SKM-1 (cell line): ENCODE results near the gene GPATCH3.
"Not testable (repeated sequence)": the region's sequence is repeated elsewhere in the genome, so short reads cannot be mapped to it uniquely, and the experiment has no call there.

Experiments
- DNase-seq: peaks from one replicate; lab custom pipeline; 2025; ENCODE audit not compliant: unreplicated experiment; lab: John Stamatoyannopoulos, UW

Gene GPATCH3

DNA sequence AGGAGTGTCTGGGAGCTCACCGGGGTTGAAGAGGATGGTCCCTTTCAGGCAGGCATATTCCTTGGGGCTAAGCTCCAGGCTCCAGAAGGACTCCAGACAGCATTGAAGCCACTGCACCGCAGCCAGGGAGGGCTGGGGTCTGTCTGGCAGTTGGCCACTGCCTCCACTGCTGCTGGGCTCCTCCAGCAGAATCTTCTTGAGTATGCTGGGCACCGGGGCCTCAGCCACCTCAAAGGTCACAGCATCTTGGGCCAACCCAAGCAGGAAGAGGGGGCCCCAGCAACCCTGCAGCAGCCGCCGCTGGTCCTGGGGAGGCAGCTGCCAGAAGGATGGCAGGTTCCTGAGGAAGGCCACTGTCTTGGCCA lies 13.1 kb upstream of the GPATCH3 start:
- DNase-seq = no peak

DNA sequence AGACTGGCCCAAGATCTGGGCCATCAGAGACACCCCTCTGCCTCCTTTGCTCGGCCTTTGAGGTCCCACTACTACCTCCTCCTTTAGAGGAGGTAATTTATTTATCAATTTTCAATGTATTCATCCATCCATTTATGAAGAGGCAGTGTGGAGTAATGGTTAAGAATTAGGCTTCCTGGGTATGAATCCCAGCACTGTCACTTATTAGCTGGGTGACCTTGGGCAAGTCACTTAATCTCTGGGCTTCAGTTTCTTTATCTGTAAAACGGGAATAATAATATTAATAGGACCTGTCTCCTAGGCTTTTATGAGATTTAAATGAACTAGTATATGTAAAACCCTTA lies 11.9 kb upstream of the GPATCH3 start:
- no peak for DNase-seq

DNA sequence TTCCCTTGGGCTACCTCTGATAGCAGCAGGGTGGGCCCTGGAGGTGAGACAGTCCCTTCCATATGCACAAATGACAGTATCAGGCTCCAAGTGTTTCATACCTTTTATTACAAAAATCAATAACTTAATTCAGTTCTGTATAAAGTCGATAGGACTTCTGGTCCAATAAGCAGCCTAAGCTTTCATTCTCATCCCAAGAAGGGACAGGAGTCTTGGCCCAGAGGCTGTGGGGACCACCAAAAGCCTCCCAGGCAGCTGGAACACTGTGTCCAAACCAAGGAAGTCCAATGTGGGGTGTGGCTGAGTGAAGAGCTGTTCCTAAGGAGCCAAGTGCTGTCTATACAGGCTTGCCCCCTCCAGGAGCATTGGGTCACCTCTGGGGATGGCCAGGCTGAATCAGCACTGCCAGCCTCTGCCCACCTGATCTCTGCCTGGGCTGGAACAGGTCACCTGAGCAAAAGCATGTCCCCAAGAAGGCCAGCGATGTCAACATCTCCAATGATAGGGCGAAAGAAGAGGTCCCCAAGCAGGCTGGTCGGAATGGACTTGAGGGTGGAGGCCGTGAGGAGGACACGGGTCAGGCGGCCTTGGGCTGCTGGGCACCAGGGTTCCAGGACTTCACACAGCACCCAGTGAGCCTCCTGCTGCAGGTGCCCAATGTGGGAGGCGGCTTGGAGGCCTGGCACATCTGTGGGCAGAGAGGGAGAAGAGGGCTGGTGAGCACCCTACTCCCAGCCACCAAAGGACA lies 11.3 kb upstream of the GPATCH3 start:
- DNase-seq = no peak

DNA sequence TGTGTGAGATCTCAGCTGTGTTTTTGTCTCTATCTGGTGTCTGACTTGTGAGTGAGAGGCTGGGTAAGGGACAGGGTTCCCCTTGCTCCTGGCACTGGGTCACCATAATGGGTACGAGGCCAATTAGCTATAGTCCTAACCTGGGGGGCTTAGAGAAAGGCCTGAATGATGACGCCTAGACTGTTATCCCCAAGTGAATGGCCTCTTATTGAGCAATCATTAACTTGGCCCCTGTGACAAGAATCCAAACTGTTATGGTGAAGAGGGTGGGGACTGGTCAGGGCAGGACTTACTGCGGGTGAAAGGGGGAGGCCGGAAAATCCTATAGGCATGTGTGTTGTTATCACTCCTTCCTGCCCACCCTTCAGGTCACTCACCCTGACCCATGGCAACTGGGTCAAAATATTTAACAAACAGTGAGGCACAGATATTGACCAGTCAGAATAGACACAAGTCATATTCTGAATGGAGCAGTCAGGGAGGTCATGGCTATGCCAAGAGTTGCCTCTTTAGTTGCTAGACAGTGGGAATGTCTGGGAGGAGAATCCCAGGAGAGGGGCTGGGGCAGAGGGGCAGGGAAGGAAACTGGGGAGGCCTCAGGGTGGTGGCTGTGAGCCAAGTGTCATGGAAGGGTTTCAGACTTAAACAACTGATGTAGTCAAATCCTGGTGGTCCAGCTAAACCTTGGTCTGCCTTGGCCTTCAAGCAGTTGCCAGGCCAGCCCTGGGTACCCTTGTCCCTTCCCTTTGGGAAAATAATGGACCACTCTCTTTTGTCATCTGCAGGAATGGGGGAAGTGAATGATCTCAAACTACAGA lies 10.3 kb upstream of the GPATCH3 start:
- no peak for DNase-seq

DNA sequence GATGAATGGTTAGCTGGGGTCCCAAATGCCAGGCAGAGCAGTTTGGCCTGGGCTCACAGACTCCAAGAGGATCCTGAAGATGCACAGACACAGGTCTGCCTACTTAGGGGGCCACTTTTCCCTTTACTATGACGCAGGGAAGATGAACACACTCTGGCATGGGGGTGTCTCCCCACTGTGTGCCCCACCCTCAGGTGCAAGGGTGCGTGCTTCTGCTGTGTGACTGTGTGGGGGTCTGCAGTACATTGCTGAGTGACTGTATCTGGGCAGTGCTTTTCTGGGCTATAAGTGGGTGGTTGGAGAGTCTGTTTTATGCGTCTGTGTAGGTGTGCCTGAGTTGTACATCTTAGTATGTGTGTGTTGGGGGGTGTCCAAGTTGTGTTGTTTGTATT lies 9.7 kb upstream of the GPATCH3 start:
- DNase-seq = no peak

DNA sequence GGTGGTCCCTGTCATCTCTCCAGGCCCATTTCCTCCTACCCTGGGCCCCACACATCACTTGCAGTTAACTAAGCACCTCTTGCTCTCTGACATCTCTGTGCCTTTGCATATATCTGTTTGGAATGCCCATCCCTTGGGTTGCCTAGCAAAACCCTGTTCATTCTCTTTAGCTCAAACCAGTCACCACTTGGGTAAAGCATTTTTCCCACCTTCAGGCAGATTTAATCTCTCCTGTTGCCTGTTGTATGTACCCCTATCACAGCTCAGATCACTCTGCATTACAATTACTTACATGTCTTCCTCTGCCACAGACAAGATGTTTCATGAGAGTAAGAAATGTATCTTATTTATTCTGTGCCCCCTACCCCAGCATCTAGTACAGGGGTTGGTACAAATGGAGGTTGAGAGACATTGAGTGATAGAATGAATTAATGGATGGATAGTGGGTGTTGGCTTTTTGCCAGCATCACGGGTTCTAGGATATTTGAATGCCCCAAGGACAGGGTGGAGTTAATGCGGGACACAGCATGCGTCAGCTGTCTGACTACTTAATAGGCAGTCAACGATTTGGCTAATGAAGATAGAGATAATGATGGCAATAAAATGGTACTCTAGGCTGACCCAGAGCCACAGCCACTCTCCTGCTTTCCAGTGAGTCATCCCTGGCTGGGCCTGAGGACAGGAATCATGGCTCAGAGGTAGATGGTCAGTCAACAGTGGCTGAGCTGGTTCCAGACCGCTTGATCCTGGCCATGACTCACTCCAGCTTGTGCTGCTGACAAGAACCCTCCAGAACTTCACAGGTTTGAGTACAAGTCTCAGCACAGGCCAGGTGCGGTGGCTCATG lies 7.0 kb upstream of the GPATCH3 start:
- no peak for DNase-seq

DNA sequence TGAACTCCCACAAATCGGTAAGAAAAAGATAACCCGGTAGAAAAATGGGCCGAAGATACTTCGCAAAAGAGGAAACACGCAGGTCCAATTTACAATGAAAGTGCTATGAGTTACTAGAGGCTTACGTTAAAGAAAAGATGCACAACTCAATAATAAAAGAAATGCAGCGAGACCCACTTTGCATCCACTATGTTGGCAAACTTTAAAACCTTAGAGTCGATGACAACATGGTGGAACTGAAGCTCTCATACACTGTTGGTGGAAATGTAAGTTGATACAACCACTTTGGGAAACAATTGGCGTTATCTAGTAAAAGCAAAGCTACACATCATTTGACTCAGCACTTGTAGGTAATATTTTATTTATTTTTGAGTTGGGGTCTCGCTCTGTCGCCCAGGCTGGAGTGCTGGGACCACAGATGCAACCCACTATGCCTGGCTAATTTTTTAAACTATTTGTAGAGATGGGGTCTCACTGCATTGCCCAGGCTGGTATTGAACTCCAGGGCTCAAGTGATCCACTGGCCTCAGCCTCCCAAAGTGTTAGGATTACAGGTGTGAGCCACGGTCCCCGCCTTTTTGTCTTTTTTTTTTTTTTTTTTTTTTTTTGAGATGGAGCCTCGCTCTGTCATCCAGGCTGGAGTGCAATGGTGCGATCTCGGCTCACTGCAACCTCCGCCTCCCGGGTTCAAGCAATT lies 696 bp upstream of the GPATCH3 start:
- no peak for DNase-seq

DNA sequence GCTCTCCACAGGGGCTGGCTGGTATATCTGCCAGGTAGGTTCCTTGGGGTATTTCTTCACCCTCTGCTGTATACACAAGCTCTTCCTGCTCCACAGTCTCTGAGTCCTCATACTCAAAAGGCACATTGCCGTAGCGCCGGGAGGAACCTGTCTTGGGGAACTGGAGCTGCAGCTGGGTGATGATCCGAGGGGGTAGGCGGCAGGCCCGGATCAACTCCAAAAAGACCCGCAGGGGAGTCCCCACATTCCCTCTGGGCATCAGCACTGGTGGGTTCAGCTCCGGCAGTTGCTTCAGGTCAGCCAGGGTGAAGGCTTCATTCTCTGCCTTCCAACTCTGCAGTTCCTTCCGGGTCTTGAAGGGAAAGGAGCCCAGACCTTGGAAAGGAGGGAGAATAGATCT lies 2.9 kb downstream of the GPATCH3 start:
- no peak for DNase-seq

DNA sequence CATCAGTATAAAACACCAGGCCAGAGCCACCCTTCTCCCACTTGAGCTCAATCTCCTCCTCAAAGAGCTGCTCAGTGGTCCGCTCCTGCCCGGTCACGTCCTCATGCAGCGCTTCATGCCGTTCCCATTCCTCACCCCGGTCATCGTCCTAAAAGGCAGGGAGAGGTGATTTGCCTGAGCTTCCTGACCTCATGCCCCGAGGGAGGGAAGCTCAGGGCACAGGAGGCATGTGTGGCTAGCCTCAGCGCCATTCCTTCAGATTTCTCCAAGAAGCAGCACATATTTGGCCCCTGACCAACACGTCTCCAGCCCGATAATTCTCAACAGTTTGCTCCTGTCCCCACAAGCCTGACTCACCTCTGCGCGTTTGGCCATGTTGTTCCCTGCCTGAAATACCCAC lies 6.0 kb downstream of the GPATCH3 start:
- no peak for DNase-seq

DNA sequence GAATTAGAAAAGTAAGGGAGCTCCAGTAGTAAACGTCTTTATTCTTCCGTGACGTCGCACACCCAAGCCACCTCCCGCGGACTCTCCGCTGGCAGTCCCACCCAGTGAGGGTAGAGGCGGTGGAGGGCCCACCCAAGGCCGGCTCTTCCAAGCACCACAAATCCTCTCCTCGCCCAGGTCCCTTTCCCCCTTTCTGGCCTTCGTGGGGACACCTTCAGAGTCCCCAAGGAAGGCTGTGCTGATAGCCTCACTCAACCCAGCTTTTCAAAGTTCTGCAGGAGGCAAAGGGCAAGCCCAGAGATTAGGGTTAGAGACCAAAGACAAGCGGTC lies 9.8 kb downstream of the GPATCH3 start:
- DNase-seq = no peak

DNA sequence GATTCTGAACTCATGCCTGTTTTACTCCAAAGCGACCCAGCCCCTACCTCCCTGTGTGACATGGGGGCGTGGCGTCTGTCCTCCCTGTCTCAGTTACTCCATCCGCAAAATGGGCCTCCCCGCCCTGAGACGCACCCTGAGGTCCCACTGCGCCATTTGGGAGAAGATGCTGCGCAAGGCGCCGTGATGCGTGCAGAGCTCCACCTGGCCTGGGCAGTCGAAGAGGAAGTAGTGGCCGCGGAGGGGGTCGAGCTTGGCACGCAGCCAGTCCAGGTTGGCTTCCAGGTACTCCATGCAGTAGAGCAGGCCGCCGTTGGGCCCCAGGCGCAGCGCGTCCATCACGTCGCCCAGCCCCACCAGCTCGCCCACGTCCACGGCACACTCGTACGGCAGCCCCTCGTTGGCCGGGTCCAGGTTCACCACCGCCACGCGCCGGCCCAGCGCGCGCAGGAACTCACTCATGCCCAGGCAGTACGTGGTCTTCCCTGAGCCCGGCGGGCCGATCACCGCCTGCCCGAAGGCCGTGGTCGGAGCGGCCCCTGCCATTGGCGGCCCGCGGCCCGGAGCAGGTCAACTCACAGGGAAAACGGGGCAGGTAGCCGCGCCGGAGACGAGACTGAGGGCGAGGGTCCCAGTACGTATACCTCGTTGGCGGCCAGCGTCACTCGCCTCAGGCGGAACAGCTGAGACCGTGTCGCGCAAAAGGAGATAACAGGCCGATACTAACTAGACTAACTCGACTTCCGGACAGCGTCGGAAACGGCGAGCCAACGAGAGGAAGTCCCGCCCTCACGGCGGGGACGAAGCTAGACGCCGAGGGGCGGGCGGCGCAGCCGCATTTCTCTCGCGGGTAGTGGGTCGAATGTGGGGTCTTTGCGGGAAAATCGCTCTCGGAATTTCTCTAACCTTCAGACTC lies 10.5 kb downstream of the GPATCH3 start, which contains the start of gene GPN2:
Gene GPN2 (minus strand): TSS at position 733 of the 916 bp plus-strand sequence. CDS start 187 bp downstream, at position 546.
- DNase-seq = peak; percentile 51

DNA sequence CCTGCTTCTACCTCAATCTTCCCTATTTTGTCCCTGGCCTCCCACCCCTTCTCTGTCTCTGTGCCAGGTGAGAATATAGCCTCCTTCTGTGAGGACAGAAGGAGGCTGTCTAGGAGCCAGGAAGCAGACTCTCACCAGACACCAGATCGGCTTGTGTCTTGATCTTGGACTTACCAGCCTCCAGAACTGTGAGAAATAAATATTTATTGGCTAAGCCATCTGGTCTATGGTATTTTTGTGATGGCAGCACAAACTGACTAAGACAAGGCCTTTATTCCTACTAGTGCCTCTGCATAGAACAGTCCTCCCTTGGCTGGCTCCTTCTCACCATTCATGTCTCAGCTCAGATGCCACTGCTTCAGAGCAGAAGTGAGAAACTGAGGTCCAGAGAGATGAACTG lies 12.0 kb downstream of the GPATCH3 start:
- no peak for DNase-seq

DNA sequence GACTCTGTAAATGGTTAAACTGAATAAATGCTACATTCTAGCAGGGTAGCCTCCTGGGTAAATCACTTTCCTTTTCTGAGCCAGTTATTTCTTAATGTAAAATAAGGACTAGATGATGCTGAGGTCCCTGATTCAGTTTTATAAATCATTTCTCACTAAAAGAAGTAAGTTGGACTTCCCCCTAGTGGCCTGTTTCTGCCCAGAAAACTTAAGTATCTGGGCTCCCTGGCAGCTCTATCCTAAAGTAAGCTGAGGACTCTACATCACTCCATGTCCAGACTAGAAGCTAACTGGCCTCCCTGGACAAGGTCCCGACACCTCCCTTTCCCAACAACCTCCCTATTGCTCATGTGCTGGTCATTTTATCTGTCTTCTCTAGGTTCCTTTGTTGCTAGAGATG lies 13.1 kb downstream of the GPATCH3 start:
- DNase-seq = peak; percentile 7

DNA sequence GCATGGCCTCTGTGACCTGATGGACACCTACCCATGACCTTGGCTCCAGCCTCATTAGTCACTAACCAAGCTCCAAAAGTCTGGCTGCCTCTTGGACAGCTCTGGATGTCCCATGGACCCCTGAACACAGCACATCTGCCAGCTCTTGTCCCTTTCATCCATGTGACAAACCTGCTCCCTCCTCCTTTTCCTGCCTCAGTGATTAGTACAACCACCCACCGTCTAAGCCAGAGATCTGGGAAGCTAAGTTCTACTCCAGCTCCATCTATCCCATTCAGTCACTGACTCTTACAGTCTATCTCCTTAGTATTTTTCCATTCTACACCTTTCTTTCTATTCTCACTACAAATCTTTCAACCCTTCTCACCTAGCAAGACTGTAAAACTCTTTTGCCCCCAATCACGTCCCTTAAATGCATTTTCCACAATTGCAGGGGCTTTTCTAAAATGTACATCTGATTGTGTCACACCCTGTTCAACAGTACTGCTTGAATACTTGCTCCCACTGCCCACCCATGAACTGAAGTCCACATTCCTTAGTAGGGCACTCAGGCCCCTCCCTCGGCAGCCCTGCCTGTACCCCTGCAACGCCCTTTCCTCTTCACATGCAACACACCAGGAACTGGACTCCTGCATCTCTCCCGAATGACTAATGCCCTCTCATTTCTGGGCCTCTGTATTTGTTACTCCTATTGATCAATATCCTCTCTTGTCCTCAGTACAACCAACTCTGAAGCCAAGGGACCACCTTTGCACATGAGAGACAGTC lies 17.4 kb downstream of the GPATCH3 start:
- no peak for DNase-seq

DNA sequence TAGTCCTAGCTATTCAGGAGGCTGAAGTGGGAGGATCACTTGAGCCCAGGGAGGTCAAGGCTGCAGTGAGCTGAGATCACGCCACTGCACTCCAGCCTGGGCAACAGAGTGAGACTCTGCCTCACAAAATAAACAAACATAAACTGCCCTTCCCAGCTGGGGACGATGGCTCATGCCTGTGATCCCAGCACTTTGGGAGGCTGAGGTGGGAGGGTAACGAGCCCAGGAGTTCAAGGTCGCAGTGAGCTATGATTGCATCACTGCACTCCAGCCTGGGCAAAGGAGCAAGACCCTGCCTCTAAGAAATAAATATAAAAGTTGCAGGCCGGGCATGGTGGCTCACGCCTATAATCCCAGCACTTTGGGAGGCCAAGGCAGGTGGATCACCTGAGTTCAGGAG lies 18.7 kb downstream of the GPATCH3 start:
- not testable (repeated sequence) for DNase-seq

DNA sequence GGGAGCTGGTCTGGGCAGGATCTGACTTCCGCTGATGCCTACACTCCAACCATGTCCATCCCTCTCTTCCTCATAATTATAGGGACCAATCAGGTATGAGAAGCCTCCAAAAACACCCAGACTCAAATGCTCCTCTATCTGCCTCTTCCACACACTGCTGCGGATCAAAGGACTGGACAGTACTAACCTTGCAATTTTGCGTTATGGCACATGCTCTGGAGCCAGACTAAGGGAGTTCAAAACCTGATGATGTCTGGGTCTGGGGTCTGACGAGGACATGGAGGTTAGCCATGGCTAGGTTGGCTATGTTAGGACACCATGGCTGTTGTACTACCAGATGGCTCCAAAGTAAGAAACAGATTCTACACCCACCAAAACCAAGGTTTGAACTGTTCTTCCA lies 20.5 kb downstream of the GPATCH3 start:
- DNase-seq = no peak

DNA sequence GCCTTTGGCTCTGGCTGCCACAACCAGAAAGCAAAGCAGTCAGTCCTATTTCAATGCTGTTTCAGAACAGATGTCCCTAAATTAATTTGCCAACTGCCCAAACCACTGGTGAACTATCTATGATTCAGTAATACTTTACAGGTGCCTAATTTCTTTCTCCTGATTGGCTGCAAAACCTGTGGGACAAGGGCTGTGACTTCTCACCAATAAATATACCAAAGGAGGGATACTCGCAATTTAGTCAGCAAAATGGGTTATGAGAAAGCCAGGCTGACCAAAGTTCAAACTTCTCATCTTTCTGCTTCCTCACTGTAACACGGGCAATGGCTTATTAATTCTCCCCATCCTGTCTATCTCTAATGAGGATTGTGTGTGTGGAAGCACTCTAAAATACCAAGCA lies 22.9 kb downstream of the GPATCH3 start:
- no peak for DNase-seq

DNA sequence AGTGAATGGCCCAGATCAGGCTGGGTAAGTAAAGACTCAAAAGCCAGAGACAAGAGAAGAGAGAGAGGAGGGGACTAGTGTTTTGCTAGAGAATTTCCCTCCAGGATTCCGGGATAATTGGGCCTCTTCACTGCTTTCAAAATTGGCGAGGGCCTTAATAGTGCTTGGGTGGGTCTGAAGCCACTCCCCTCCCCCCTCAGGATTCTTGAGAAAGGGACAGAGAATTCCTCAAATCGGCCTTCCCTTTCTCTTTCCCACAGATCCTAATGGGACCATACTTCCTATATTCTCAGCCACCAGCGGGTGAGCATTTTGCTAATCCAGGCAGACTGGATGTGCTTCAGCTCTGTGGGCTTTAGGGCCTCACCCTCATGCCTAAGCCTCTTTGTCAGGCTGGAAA lies 25.4 kb downstream of the GPATCH3 start:
- DNase-seq = no peak

DNA sequence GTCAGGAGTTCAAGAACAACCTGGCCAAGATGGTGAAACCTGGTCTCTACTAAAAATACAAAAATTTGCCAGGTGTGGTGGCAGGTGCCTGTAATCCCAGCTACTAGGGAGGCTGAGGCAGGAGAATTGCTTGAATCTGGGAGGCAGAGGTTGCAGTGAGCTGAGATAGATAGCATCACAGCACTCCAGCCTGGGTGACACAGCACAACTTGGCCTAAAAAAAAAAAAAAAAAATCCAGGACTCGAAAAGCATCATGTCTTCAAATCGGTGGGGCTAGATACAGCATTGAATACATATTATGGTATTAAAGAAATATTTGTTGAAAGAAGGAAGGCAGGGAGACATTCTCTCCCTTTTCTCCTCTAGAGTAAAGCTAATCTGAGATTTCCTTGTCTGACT lies 27.2 kb downstream of the GPATCH3 start:
- not testable (repeated sequence) for DNase-seq
